ENCODE data around the gene TPD52L1.

DNA sequence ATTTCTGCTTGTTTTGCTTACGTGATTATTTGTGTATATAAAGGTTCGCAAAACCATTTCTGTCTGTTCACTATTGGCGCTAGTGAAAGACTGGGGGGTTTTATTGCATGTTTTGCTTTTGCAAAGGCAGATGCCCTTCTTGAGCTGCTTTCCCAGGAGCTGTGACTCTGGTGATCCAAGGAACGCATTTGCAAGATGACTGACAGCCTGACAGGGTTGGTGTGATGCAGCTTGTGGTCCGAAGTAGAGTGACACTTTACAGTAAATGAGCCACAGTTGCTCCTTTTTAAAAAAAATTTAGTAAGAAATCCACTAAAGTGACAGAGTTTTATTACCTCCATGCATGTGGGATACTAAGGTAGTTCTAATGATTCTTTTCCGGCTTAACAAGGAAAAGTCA lies 73.7 kb downstream of the TPD52L1 start:
- TF ChIP-seq, protein P1, sequence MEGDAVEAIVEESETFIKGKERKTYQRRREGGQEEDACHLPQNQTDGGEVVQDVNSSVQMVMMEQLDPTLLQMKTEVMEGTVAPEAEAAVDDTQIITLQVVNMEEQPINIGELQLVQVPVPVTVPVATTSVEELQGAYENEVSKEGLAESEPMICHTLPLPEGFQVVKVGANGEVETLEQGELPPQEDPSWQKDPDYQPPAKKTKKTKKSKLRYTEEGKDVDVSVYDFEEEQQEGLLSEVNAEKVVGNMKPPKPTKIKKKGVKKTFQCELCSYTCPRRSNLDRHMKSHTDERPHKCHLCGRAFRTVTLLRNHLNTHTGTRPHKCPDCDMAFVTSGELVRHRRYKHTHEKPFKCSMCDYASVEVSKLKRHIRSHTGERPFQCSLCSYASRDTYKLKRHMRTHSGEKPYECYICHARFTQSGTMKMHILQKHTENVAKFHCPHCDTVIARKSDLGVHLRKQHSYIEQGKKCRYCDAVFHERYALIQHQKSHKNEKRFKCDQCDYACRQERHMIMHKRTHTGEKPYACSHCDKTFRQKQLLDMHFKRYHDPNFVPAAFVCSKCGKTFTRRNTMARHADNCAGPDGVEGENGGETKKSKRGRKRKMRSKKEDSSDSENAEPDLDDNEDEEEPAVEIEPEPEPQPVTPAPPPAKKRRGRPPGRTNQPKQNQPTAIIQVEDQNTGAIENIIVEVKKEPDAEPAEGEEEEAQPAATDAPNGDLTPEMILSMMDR (conservative IDR thresholded peaks at IDR 0.05; ENCODE audit: low read depth in 2 of 2), result no peak
- TF ChIP-seq EZH2 (IDR thresholded peaks at IDR 0.05; ENCODE audit: low read depth, unreplicated experiment) (no peak), EZH2phosphoT487 (IDR thresholded peaks at IDR 0.05; ENCODE audit: unreplicated experiment) (no peak), CREB1 (CRISPR knock-in tag; IDR thresholded peaks at IDR 0.05; ENCODE audit: low read depth) (no peak), POLR2AphosphoS5 (IDR thresholded peaks at IDR 0.05; ENCODE audit: low read depth) (no peak), STAT1 (IDR thresholded peaks at IDR 0.05; ENCODE audit: unreplicated experiment) (no peak)
- TF ChIP-seq, protein P2, sequence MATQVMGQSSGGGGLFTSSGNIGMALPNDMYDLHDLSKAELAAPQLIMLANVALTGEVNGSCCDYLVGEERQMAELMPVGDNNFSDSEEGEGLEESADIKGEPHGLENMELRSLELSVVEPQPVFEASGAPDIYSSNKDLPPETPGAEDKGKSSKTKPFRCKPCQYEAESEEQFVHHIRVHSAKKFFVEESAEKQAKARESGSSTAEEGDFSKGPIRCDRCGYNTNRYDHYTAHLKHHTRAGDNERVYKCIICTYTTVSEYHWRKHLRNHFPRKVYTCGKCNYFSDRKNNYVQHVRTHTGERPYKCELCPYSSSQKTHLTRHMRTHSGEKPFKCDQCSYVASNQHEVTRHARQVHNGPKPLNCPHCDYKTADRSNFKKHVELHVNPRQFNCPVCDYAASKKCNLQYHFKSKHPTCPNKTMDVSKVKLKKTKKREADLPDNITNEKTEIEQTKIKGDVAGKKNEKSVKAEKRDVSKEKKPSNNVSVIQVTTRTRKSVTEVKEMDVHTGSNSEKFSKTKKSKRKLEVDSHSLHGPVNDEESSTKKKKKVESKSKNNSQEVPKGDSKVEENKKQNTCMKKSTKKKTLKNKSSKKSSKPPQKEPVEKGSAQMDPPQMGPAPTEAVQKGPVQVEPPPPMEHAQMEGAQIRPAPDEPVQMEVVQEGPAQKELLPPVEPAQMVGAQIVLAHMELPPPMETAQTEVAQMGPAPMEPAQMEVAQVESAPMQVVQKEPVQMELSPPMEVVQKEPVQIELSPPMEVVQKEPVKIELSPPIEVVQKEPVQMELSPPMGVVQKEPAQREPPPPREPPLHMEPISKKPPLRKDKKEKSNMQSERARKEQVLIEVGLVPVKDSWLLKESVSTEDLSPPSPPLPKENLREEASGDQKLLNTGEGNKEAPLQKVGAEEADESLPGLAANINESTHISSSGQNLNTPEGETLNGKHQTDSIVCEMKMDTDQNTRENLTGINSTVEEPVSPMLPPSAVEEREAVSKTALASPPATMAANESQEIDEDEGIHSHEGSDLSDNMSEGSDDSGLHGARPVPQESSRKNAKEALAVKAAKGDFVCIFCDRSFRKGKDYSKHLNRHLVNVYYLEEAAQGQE (IDR thresholded peaks at IDR 0.05; ENCODE audit: unreplicated experiment), result no peak

All from GM23338 (cell line).